HUES48 (cell line): ENCODE data around the gene SLC8A1.

Experiments
- H3K27ac ChIP-seq: one replicate; pipeline ENCODE4 v1.7.0; 2013; ENCODE audit warnings: low read depth, low read length, inconsistent platforms
- H3K27me3 ChIP-seq: 2 replicates; pipeline ENCODE4 v1.6.1; 2013; ENCODE audit warnings: mild to moderate bottlenecking, low read length; ENCODE audit not compliant: control insufficient read depth, insufficient read depth
- H3K36me3 ChIP-seq: 2 replicates; pipeline ENCODE4 v1.6.1; 2013; ENCODE audit warnings: low read length; ENCODE audit not compliant: control insufficient read depth, insufficient read depth
- H3K4me1 ChIP-seq: 2 replicates; pipeline ENCODE4 v1.6.1; 2013; ENCODE audit warnings: mild to moderate bottlenecking, low read length; ENCODE audit not compliant: control insufficient read depth, insufficient read depth
- H3K4me3 ChIP-seq: 2 replicates; pipeline ENCODE4 v1.5.1; 2013; ENCODE audit warnings: mild to moderate bottlenecking, low read depth, low read length
- H3K9ac ChIP-seq: 2 replicates; pipeline ENCODE4 v1.6.1; 2013; ENCODE audit warnings: mild to moderate bottlenecking, low read depth, low read length, moderate library complexity
- H3K9me3 ChIP-seq: 2 replicates; pipeline ENCODE4 v1.6.1; 2013; ENCODE audit warnings: low read length; ENCODE audit not compliant: control insufficient read depth, insufficient read depth

Gene SLC8A1

DNA sequence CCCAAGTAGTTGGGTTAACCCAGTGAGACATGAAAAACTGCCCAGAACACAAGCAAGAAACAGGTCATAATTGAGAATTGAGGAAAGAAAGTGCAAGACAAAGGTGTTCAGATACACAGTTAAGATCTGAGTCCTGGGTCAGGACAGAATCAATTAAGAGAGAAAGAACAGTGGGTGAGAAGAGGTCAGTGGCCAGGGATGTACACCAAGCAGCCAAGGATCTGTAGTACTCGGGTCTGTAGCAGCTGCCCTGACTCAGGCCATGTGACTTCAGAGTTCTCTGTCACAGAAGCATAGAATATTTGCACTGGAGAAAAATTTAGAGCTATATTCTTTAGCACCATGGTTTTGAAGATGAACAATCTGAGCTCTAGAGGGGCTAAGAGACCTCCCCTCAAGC lies 141.6 kb downstream of the SLC8A1 start:
- Histone ChIP-seq H3K36me3 (no peaks in the 10 kb centered on the region), H3K4me1 (no peaks in the 10 kb centered on the region), H3K27ac (no peak overlapping the region), H3K9ac (no peak overlapping the region), H3K27me3 (no peaks in the 10 kb centered on the region), H3K4me3 (no peak overlapping the region), H3K9me3 (0 out of 2 replicates have a peak, but pooled peaks cover 9% of the 10 kb centered on the region)

DNA sequence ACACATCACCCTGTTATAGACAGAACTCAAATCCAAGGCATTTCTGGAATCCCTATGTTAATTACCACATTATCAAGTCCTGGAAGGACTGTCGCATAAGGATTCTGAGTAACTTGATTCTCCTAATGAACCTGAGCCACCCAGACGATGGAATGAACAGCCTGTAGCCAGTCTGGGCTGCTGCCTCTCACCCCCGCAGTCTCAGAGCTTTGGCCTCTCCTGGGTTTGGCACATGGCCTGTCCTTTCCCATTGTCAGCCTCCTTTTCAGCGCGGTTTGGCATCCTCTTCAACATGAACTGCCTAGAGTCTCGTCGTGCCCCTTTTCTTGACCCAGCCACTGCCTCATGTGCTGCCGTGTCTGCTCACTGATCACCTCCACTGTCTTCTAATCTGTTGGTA lies 147.6 kb downstream of the SLC8A1 start:
- Histone ChIP-seq H3K4me3 (no peak overlapping the region), H3K9me3 (no peaks in the 10 kb centered on the region), H3K27ac (no peak overlapping the region), H3K4me1 (peaks cover 6% of the 10 kb centered on the region; the same call in 1 of the 2 replicates), H3K36me3 (no peaks in the 10 kb centered on the region), H3K9ac (no peak overlapping the region), H3K27me3 (no peaks in the 10 kb centered on the region)

DNA sequence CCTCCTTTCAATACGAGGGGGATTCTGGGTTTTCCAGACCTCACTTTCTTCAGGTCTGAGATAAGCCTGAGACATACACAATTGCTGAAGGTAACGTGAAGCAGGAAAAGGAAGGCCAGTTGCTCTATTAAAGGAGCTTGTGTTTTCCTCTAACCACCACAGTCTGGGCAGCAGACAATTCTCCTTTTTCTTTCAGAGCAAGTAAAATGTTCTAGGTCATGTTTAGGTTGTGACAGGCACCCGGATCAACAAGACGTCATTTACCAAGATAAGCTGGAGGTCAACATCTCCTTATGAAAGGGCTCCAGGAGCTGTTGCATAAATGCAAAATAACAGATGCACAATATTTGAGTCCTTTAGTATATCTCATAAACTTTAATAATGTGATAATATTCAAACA lies 148.1 kb downstream of the SLC8A1 start:
- Histone ChIP-seq H3K36me3 (no peaks in the 10 kb centered on the region), H3K4me3 (no peak overlapping the region), H3K9me3 (no peaks in the 10 kb centered on the region), H3K27me3 (no peaks in the 10 kb centered on the region), H3K27ac (no peak overlapping the region), H3K9ac (no peak overlapping the region), H3K4me1 (peaks cover 6% of the 10 kb centered on the region; the same call in 1 of the 2 replicates)

DNA sequence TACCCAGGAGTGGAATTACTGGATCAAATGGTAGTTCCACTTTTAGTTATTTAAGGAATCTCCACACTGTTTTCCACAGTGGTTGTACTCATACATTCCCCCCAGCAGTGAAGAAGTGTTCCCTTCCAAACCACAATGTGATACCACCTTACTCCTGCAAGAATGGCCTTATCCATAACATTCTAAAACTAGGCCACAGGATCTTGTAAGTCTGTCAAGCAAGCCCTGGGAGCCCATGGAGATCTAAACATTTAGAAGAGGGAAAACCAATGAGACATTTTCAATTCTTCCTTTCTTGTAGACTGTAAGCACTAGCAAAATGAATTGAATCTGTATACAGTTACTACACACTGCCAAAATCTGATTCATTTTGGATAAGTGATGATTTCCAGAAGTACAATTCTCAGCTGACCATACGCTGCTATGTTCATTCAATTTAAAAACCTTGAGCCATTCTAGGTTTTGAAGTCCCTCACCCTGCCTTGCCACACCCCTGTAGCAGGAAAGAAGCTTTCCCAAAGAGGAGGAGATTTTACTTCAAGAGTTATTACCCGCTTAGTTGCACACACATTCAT lies 149.1 kb downstream of the SLC8A1 start:
- H3K27me3 ChIP-seq, result no peaks in the 10 kb centered on the region
- H3K27ac ChIP-seq, result no peak overlapping the region
- no peak overlapping the region for H3K4me3 ChIP-seq
- H3K9me3 ChIP-seq, result no peaks in the 10 kb centered on the region
- H3K9ac ChIP-seq, result no peak overlapping the region
- H3K36me3 ChIP-seq, result no peaks in the 10 kb centered on the region
- H3K4me1 ChIP-seq, result peaks cover 6% of the 10 kb centered on the region; the same call in 1 of the 2 replicates

DNA sequence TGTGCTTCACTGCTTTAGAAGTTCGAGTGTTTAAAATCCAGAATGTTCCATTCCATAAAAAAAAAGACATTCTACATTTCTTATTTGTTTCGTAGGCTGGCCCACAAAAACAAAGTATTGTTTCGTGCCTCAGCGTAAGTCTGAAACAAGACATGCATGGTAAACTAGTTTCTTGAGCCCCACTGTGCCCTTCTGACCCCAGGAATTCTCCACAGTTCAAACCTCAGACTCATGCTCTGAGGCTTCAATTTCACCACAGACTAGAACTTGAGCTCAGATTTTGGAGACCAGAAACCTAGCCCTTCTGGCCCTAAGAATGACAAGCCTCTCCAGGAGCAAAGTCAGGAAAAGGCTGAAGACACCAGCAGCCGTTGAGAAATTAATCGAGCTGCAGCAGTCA lies 151.5 kb downstream of the SLC8A1 start:
- H3K9ac ChIP-seq, result no peak overlapping the region

DNA sequence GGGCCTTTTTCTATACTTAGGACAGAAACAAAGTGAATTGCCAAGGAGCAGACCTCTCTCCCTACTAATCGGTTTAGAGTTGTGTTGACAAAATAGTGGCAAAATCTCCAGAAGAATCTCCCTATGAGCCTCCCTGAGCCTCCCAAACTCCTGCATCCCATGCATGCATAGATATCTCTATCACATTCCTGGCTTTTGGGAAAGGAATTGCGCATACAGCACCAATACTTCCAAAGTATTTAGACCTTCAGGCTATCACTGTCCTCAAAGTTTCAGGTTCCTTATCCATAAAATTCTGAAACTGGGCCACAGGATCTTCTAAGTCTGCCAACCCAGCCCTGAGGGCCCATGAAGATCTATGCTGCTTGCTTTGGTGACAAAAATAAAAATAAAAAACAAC lies 152.1 kb downstream of the SLC8A1 start:
- H3K36me3 ChIP-seq, result no peaks in the 10 kb centered on the region
- H3K9ac ChIP-seq, result no peak overlapping the region
- H3K27me3 ChIP-seq, result no peaks in the 10 kb centered on the region
- no peaks in the 10 kb centered on the region for H3K9me3 ChIP-seq
- no peak overlapping the region for H3K27ac ChIP-seq
- no peak overlapping the region for H3K4me3 ChIP-seq
- peaks cover 6% of the 10 kb centered on the region; the same call in 1 of the 2 replicates for H3K4me1 ChIP-seq

More for the DNA sequence above, 151.5 kb downstream of the SLC8A1 start:
- H3K27me3 ChIP-seq, result no peaks in the 10 kb centered on the region
- no peak overlapping the region for H3K4me3 ChIP-seq
- peaks cover 6% of the 10 kb centered on the region; the same call in 1 of the 2 replicates for H3K4me1 ChIP-seq
- no peak overlapping the region for H3K27ac ChIP-seq
- no peaks in the 10 kb centered on the region for H3K36me3 ChIP-seq
- no peaks in the 10 kb centered on the region for H3K9me3 ChIP-seq

DNA sequence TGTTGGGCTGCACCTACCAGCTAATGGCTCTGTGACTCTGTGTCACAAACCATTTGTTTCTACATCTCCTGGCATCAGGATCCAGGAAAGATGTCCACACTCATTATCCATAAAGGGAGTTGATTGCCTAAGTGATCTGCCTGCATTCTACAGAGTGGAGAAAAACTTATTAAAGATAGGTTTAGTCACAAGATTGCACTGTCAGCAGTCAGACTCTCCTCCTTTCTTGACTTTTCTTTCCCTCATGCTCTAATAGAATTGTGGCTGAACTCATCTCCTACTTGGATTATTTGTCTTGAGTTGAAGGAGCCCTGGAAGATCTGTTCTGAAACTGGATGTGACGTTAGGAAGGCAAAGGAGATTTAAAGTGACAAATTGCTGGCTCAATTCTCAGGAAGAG lies 152.7 kb downstream of the SLC8A1 start:
- Histone ChIP-seq H3K27ac (no peak overlapping the region), H3K4me1 (0 out of 2 replicates have a peak, but pooled peaks cover under 1% of the 10 kb centered on the region), H3K4me3 (no peak overlapping the region), H3K36me3 (no peaks in the 10 kb centered on the region), H3K9me3 (no peaks in the 10 kb centered on the region), H3K27me3 (no peaks in the 10 kb centered on the region), H3K9ac (no peak overlapping the region)

DNA sequence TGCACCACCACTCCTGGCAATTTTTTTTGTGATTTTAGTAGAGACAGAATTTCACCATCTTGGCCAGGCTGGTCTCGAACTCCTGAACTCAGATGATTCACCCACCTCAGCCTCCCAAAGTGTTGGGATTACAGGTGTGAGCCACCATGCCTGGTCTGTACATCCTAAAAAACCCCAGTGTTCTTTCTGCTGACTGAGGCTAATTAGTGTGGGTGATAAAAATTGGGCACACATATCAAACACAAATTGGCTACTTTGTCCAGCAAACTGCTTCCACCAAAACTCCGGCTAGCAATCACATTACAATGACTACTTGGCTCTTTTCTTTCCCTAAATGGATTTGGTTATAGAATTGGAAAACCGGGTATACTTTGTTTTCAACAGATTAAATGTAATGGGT lies 153.9 kb downstream of the SLC8A1 start:
- no peak overlapping the region for H3K27ac ChIP-seq
- H3K4me1 ChIP-seq, result no peaks in the 10 kb centered on the region
- H3K9me3 ChIP-seq, result no peaks in the 10 kb centered on the region
- H3K4me3 ChIP-seq, result no peak overlapping the region
- H3K36me3 ChIP-seq, result no peaks in the 10 kb centered on the region
- no peaks in the 10 kb centered on the region for H3K27me3 ChIP-seq
- H3K9ac ChIP-seq, result no peak overlapping the region

DNA sequence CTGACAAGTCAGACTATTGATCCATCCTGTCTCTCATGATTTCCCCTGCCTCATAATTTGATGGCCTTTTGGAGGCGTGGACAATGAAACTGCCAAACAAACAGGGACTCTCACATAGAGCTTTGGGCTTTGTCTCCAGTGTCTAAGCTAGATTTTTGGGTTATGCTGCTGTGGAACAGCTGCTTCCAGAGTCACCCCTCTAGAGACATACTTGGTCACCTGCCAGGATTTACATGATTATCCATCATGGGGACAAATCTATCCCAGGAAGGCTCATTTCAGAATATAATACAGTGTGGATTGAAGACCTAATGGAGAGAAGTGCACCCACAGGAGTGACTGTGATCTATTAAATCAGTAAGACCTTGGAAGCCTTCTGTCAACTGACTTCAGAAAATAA lies 159.6 kb downstream of the SLC8A1 start:
- no peak overlapping the region for H3K4me3 ChIP-seq
- no peaks in the 10 kb centered on the region for H3K36me3 ChIP-seq
- H3K9me3 ChIP-seq, result no peaks in the 10 kb centered on the region

DNA sequence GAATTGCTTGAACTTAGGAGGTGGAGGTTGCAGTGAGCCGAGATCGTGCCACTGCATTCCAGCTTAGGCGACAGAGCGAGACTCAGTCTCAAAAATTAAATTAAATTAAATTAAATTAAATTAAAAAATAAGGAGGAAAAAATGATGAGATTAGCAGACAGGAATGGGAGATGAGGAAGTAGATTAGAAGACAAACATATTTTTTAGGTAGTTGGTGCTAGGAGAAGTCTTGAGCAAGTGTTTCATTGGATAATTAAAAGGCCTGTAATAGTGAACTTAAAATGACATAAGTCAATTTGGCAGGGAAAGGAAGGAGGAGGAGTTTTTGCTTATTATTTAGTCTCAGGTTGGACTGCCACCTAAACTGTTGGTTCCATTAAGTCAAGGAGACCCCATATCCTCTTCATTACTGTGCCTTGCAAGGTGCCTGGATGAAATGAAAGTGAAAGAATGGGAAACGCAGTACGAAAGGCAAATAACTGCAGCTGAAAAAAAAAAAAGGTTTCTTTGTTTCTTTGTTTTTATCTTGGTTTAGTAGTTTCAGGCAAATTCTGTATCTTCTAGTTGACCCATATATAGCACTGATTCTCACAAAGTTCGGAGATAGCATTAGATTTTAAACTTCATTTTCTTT lies 162.0 kb downstream of the SLC8A1 start:
- no peaks in the 10 kb centered on the region for H3K9me3 ChIP-seq
- no peaks in the 10 kb centered on the region for H3K36me3 ChIP-seq
- H3K4me1 ChIP-seq, result no peaks in the 10 kb centered on the region
- no peak overlapping the region for H3K27ac ChIP-seq
- H3K4me3 ChIP-seq, result no peak overlapping the region
- no peaks in the 10 kb centered on the region for H3K27me3 ChIP-seq
- H3K9ac ChIP-seq, result no peak overlapping the region

More for the DNA sequence above, 159.6 kb downstream of the SLC8A1 start:
- Histone ChIP-seq H3K4me1 (no peaks in the 10 kb centered on the region), H3K27ac (no peak overlapping the region), H3K27me3 (no peaks in the 10 kb centered on the region), H3K9ac (no peak overlapping the region)

DNA sequence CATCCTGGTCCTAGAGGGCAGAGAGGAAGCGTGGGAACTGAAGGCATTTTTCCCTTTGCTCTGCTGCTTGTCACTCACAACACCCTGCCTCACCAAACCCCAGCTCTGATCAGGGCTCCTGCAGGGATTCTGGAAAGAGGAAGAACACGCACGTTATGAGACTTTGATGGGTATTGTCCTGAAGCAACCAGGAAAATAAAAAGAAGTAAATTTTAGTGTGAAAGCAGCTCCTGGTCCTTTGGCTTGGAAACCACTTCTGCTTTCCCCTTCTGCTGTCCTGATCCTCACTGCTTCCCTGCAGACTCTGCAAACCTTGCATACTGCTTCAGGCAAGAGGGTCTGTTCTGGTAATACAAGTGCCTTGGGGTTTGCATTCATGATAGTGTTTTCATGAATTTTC lies 164.1 kb downstream of the SLC8A1 start:
- H3K27me3 ChIP-seq, result no peaks in the 10 kb centered on the region
- H3K36me3 ChIP-seq, result no peaks in the 10 kb centered on the region
- no peak overlapping the region for H3K27ac ChIP-seq
- H3K4me1 ChIP-seq, result no peaks in the 10 kb centered on the region
- H3K4me3 ChIP-seq, result no peak overlapping the region
- no peak overlapping the region for H3K9ac ChIP-seq
- no peaks in the 10 kb centered on the region for H3K9me3 ChIP-seq
